Bone marrow (tissue), 2 donors: ENCODE results near the gene PNLIPRP1.

Experiments used
- DNase-seq, 2 donors: peaks; one replicate each; lab custom pipeline; 2025; lab: John Stamatoyannopoulos, UW

The PNLIPRP1 gene

GRCh38 chr10:116590590-116591444 is at the start of gene PNLIPRP1:
PNLIPRP1 (plus strand) TSS chr10:116590959; CDS start chr10:116591130, 171 bp downstream.
- DNase-seq, result no peak

GRCh38 chr10:116542007-116542677 is 48.6 kb upstream of the PNLIPRP1 start:
- no peak for DNase-seq

- no peak for DNase-seq
Measured at GRCh38 chr10:116545122-116545521, 45.6 kb upstream of the PNLIPRP1 start.

GRCh38 chr10:116545756-116546155 is 45.0 kb upstream of the PNLIPRP1 start, which contains the start of gene PNLIP:
PNLIP (plus strand) TSS chr10:116545931; CDS start chr10:116546093, 162 bp downstream.
- no peak for DNase-seq

GRCh38 chr10:116548301-116548700 is 42.5 kb upstream of the PNLIPRP1 start:
- DNase-seq, result no peak

- no peak for DNase-seq
Measured at GRCh38 chr10:116553378-116553980, 37.3 kb upstream of the PNLIPRP1 start.

- no peak for DNase-seq
Measured at GRCh38 chr10:116554628-116555027, 36.1 kb upstream of the PNLIPRP1 start.

- DNase-seq, result no peak
Measured at GRCh38 chr10:116555880-116556279, 34.9 kb upstream of the PNLIPRP1 start.

- DNase-seq, result no peak
Measured at GRCh38 chr10:116557305-116557880, 33.4 kb upstream of the PNLIPRP1 start.

GRCh38 chr10:116565534-116565933 is 25.2 kb upstream of the PNLIPRP1 start:
- no peak for DNase-seq

GRCh38 chr10:116566932-116567331 is 23.8 kb upstream of the PNLIPRP1 start:
- DNase-seq, result no peak

GRCh38 chr10:116567335-116567734 is 23.4 kb upstream of the PNLIPRP1 start:
- no peak for DNase-seq

GRCh38 chr10:116574797-116575196 is 16.0 kb upstream of the PNLIPRP1 start:
- DNase-seq, result no peak

- DNase-seq, result no peak
Measured at GRCh38 chr10:116587878-116588591, 2.7 kb upstream of the PNLIPRP1 start.

GRCh38 chr10:116588995-116589394 is 1.8 kb upstream of the PNLIPRP1 start:
- DNase-seq, result no peak

- no peak for DNase-seq
Measured at GRCh38 chr10:116589926-116590325, 833 bp upstream of the PNLIPRP1 start.

- DNase-seq, result no peak
Measured at GRCh38 chr10:116593139-116593740, 2.5 kb downstream of the PNLIPRP1 start.

- no peak for DNase-seq
Measured at GRCh38 chr10:116594525-116595035, 3.8 kb downstream of the PNLIPRP1 start.

- DNase-seq, result no peak
Measured at GRCh38 chr10:116596062-116596461, 5.3 kb downstream of the PNLIPRP1 start.

GRCh38 chr10:116597543-116597942 is 6.8 kb downstream of the PNLIPRP1 start:
- no peak for DNase-seq

GRCh38 chr10:116598329-116598728 is 7.6 kb downstream of the PNLIPRP1 start:
- DNase-seq, result no peak
